HEK293 (cell line): ENCODE measurements around the gene CDH10.

Experiments used
- CTCF ChIA-PET: fragments of 350-600 bp; formaldehyde crosslinking; extraction: SDS; loops from one replicate; lab custom pipeline; 2021; ENCODE audit warnings: antibody characterized with exemption; lab: Yijun Ruan, JAX
- POLR2A ChIA-PET: fragments of 300-600 bp; formaldehyde crosslinking; extraction: SDS; loops from one replicate; lab custom pipeline; 2020; ENCODE audit warnings: antibody characterized with exemption, inconsistent platforms; lab: Yijun Ruan, JAX
- H3K27ac ChIP-seq: fragments of 200-500 bp; sonication (Bioruptor generic); 2 replicates; pipeline ENCODE4 v1.5.1; 2014; ENCODE audit warnings: low read depth, low read length, control low read depth, inconsistent platforms; ENCODE audit errors: extremely low read depth
- H3K36me3 ChIP-seq, 2 experiments: fragments of 200-500 bp in 1 of 2; sonication (Bioruptor generic) in 1 of 2; 1 replicate in 1 of 2; 2 replicates in 1 of 2; pipeline ENCODE4 v1.5.1; 2014 to 2017; ENCODE audit warnings: inconsistent platforms in 2 of 2, low read length in 2 of 2; ENCODE audit not compliant: control insufficient read depth in 2 of 2, insufficient read depth in 1 of 2
- H3K4me1 ChIP-seq: fragments of 200-500 bp; sonication (Bioruptor generic); 2 replicates; pipeline ENCODE4 v1.5.1; 2014; ENCODE audit warnings: mild to moderate bottlenecking, low read length, inconsistent platforms; ENCODE audit not compliant: control insufficient read depth, insufficient read depth
- H3K4me3 ChIP-seq: 2 replicates; pipeline ENCODE4 v1.5.1; 2011; ENCODE audit warnings: low read depth, mild to moderate bottlenecking, control low read depth, low read length, moderate library complexity
- H3K9me3 ChIP-seq: fragments of 200-500 bp; sonication (Bioruptor generic); 2 replicates; pipeline ENCODE4 v1.5.1; 2014; ENCODE audit warnings: low read depth, low read length, inconsistent platforms; ENCODE audit not compliant: control insufficient read depth, insufficient read depth
- BCL11B ChIP-seq: fragments of 450-650 bp; formaldehyde crosslinking; IDR thresholded peaks from 2 replicates; pipeline ENCODE4 v1.5.1; 2016; ENCODE audit warnings: low read depth, missing biosample characterization, missing genetic modification characterization
- FEZF1 ChIP-seq: fragments of 450-650 bp; formaldehyde crosslinking; IDR thresholded peaks from 2 replicates; pipeline ENCODE4 v1.5.1; 2016; ENCODE audit warnings: missing biosample characterization, missing genetic modification characterization
- GLI2 ChIP-seq: fragments of 450-650 bp; formaldehyde crosslinking; IDR thresholded peaks from 2 replicates; pipeline ENCODE4; 2017; ENCODE audit warnings: missing biosample characterization, missing genetic modification characterization, low read depth, borderline replicate concordance
- HOXA7 ChIP-seq: sonication (generic); formaldehyde crosslinking; IDR thresholded peaks from 2 replicates; pipeline ENCODE4 v1.8.1; 2022; ENCODE audit warnings: missing genetic modification reagents, borderline replicate concordance
- MZF1 ChIP-seq: fragments of 450-650 bp; formaldehyde crosslinking; IDR thresholded peaks from 2 replicates; pipeline ENCODE4 v1.5.1; 2017; ENCODE audit warnings: missing biosample characterization, missing genetic modification characterization, borderline replicate concordance
- PRDM2 ChIP-seq: fragments of 450-650 bp; formaldehyde crosslinking; IDR thresholded peaks from 2 replicates; pipeline ENCODE4 v1.5.1; 2016; ENCODE audit warnings: missing biosample characterization, missing genetic modification characterization, borderline replicate concordance
- REPIN1 ChIP-seq: fragments of 450-650 bp; formaldehyde crosslinking; IDR thresholded peaks from 2 replicates; pipeline ENCODE4 v1.5.1; 2017; ENCODE audit warnings: missing biosample characterization, missing genetic modification characterization, low read depth
- ZBTB20 ChIP-seq: fragments of 450-650 bp; formaldehyde crosslinking; IDR thresholded peaks from 2 replicates; pipeline ENCODE4 v1.5.1; 2016; ENCODE audit warnings: missing biosample characterization, missing genetic modification characterization
- ZNF112 ChIP-seq: fragments of 450-650 bp; formaldehyde crosslinking; IDR thresholded peaks from 2 replicates; pipeline ENCODE4 v1.5.0; 2017; ENCODE audit warnings: missing biosample characterization, missing genetic modification characterization
- ZNF211 ChIP-seq: fragments of 450-650 bp; formaldehyde crosslinking; IDR thresholded peaks from 2 replicates; pipeline ENCODE4 v1.5.1; 2016; ENCODE audit warnings: low read depth, missing biosample characterization, missing genetic modification characterization
- ZNF26 ChIP-seq: fragments of 450-650 bp; formaldehyde crosslinking; IDR thresholded peaks from 2 replicates; pipeline ENCODE4 v1.5.1; 2016; ENCODE audit warnings: missing biosample characterization, missing genetic modification characterization
- ZNF394 ChIP-seq: fragments of 450-650 bp; formaldehyde crosslinking; IDR thresholded peaks from 2 replicates; pipeline ENCODE4 v1.5.1; 2016; ENCODE audit warnings: missing biosample characterization, missing genetic modification characterization, mild to moderate bottlenecking, moderate library complexity, borderline replicate concordance
- ZNF473 ChIP-seq: fragments of 450-650 bp; formaldehyde crosslinking; IDR thresholded peaks from 2 replicates; pipeline ENCODE4 v1.5.1; 2017; ENCODE audit warnings: missing biosample characterization, missing genetic modification characterization
- ZNF776 ChIP-seq: fragments of 450-650 bp; formaldehyde crosslinking; IDR thresholded peaks from 2 replicates; pipeline ENCODE4 v1.5.0; 2017; ENCODE audit warnings: missing biosample characterization, missing genetic modification characterization, borderline replicate concordance
- ZNF843 ChIP-seq: fragments of 450-650 bp; formaldehyde crosslinking; IDR thresholded peaks from 2 replicates; pipeline ENCODE4 v1.5.1; 2016; ENCODE audit warnings: missing biosample characterization, missing genetic modification characterization
- ZSCAN4 ChIP-seq: fragments of 450-650 bp; formaldehyde crosslinking; IDR thresholded peaks from 2 replicates; pipeline ENCODE4 v1.5.1; 2017; ENCODE audit warnings: missing biosample characterization, missing genetic modification characterization

Gene CDH10

GRCh38 chr5:24538346-24538745 lies 106.4 kb downstream of the CDH10 start:
- Histone ChIP-seq H3K9me3 (no peaks in the 10 kb centered on the region), H3K27ac (no peak overlapping the region), H3K36me3 (no peaks in the 10 kb centered on the region), H3K4me1 (no peaks in the 10 kb centered on the region), H3K4me3 (no peak overlapping the region)
- CTCF ChIA-PET = no interaction called here
- TF ChIP-seq BCL11B (tag by site-specific recombination) (no peak), ZNF776 (tag by site-specific recombination) (no peak), ZSCAN4 (no peak), ZBTB20 (tag by site-specific recombination) (no peak), HOXA7 (CRISPR knock-in tag) (no peak), ZNF112 (tag by site-specific recombination) (no peak), ZNF473 (no peak), ZNF26 (tag by site-specific recombination) (no peak), REPIN1 (tag by site-specific recombination) (no peak)
- POLR2A ChIA-PET = no interaction called here

- H3K36me3 ChIP-seq = no peaks in the 10 kb centered on the region
- POLR2A ChIA-PET = no interaction called here
- no peaks in the 10 kb centered on the region for H3K9me3 ChIP-seq
- CTCF ChIA-PET = no interaction called here
- H3K4me3 ChIP-seq = no peak overlapping the region
- H3K4me1 ChIP-seq = no peaks in the 10 kb centered on the region
- TF ChIP-seq REPIN1 (tag by site-specific recombination) (no peak), FEZF1 (no peak), PRDM2 (tag by site-specific recombination) (no peak), GLI2 (tag by site-specific recombination) (no peak), ZNF394 (tag by site-specific recombination) (no peak), ZNF211 (tag by site-specific recombination) (no peak), MZF1 (no peak), ZNF843 (tag by site-specific recombination) (no peak)
- H3K27ac ChIP-seq = no peak overlapping the region
Observed at GRCh38 chr5:24535646-24536045, 109.1 kb downstream of the CDH10 start.
